ENCODE results near the gene PPP1R17. TPM values are rescaled to one million over a fixed set of nuclear protein-coding genes. Genes with fewer than 3 reads are reported as not detected.
A peak's percentile ranks its signal among the peaks of the same experiment; 100 is the strongest.

The PPP1R17 gene
- total RNA-seq, 1 experiment from 2014 or later = not detected

GRCh38 chr7:31646942-31647341, 40.1 kb upstream of the PPP1R17 start:
- Mint-ChIP-seq H3K9me3 (ENCODE audit: unreplicated experiment) (no peaks in the 10 kb centered on the region), H3K27ac (ENCODE audit: unreplicated experiment) (no peak overlapping the region), H3K4me1 (ENCODE audit: low read depth, unreplicated experiment) (no peaks in the 10 kb centered on the region), H3K27me3 (ENCODE audit: insufficient read depth, unreplicated experiment) (peaks cover 24% of the 10 kb centered on the region), H3K36me3 (ENCODE audit: insufficient read depth, unreplicated experiment) (no peaks in the 10 kb centered on the region), H3K4me3 (ENCODE audit: unreplicated experiment) (no peak overlapping the region)
- Histone ChIP-seq H3K4me3 (ENCODE audit: low read depth, low read length) (no peak overlapping the region), H3K27me3 (replicated peaks; ENCODE audit: control insufficient read depth, insufficient read depth, low read length) (no peaks in the 10 kb centered on the region; the same call in 1 of the 2 replicates), H3K36me3 (ENCODE audit: control insufficient read depth, insufficient read depth, low read length) (no peaks in the 10 kb centered on the region), H3K9me3 (no peaks in the 10 kb centered on the region), H3K4me1 (no peaks in the 10 kb centered on the region)
- POLR2A ChIA-PET = no interaction called here
- CTCF ChIA-PET = no interaction called here
- no peak for DNase-seq
- no peak for TF ChIP-seq CTCF (IDR thresholded peaks at IDR 0.05; ENCODE audit: insufficient read depth in 1 of 2, low read depth in 1 of 2, low read length in 1 of 2, severe bottlenecking in 1 of 2, unreplicated experiment in 1 of 2)
- intact Hi-C loops (cut with micrococcal nuclease; ENCODE audit: unreplicated experiment) = no loop called here
- BruUV-seq (replicated peaks) = no TSS peak

GRCh38 chr7:31647511-31647910, 39.5 kb upstream of the PPP1R17 start:
- H3K4me1 Mint-ChIP-seq (ENCODE audit: low read depth, unreplicated experiment) = no peaks in the 10 kb centered on the region
- H3K27me3 ChIP-seq (replicated peaks; ENCODE audit: control insufficient read depth, insufficient read depth, low read length) = no peaks in the 10 kb centered on the region; the same call in 1 of the 2 replicates
- intact Hi-C loops (cut with micrococcal nuclease; ENCODE audit: unreplicated experiment) = no loop called here

GRCh38 chr7:31648288-31648687, 38.7 kb upstream of the PPP1R17 start:
- Mint-ChIP-seq H3K27ac (ENCODE audit: unreplicated experiment) (no peak overlapping the region), H3K9me3 (ENCODE audit: unreplicated experiment) (no peaks in the 10 kb centered on the region), H3K4me1 (ENCODE audit: low read depth, unreplicated experiment) (no peaks in the 10 kb centered on the region), H3K27me3 (ENCODE audit: insufficient read depth, unreplicated experiment) (peaks cover 28% of the 10 kb centered on the region), H3K4me3 (ENCODE audit: unreplicated experiment) (no peak overlapping the region), H3K36me3 (ENCODE audit: insufficient read depth, unreplicated experiment) (no peaks in the 10 kb centered on the region)
- no TSS peak for BruUV-seq (replicated peaks)
- no peaks in the 10 kb centered on the region for H3K9me3 ChIP-seq
- no peaks in the 10 kb centered on the region for H3K27me3 ChIP-seq (replicated peaks; ENCODE audit: control insufficient read depth, insufficient read depth, low read length)
- H3K4me1 ChIP-seq = no peaks in the 10 kb centered on the region
- TF ChIP-seq CTCF (IDR thresholded peaks at IDR 0.05; ENCODE audit: insufficient read depth in 1 of 2, low read depth in 1 of 2, low read length in 1 of 2, severe bottlenecking in 1 of 2, unreplicated experiment in 1 of 2) = peak in 1 of 2 experiments; percentile 15
- H3K36me3 ChIP-seq (ENCODE audit: control insufficient read depth, insufficient read depth, low read length) = no peaks in the 10 kb centered on the region
- CTCF ChIA-PET = no interaction called here
- POLR2A ChIA-PET = no interaction called here
- no peak for DNase-seq
- intact Hi-C loops (cut with micrococcal nuclease; ENCODE audit: unreplicated experiment) = loop anchor here (1.0 kb wide), 1 partner anchor 88 kb away; no protein-coding TSS in a partner anchor
- no peak overlapping the region for H3K4me3 ChIP-seq (ENCODE audit: low read depth, low read length)

More at GRCh38 chr7:31647511-31647910, 39.5 kb upstream of the PPP1R17 start:
- H3K36me3 ChIP-seq (ENCODE audit: control insufficient read depth, insufficient read depth, low read length) = no peaks in the 10 kb centered on the region
- TF ChIP-seq CTCF (IDR thresholded peaks at IDR 0.05; ENCODE audit: insufficient read depth in 1 of 2, low read depth in 1 of 2, low read length in 1 of 2, severe bottlenecking in 1 of 2, unreplicated experiment in 1 of 2) = no peak
- H3K27me3 Mint-ChIP-seq (ENCODE audit: insufficient read depth, unreplicated experiment) = peaks cover 24% of the 10 kb centered on the region
- H3K4me3 Mint-ChIP-seq (ENCODE audit: unreplicated experiment) = no peak overlapping the region
- no peaks in the 10 kb centered on the region for H3K4me1 ChIP-seq
- no peak for DNase-seq
- CTCF ChIA-PET = interaction anchor here (0.7 kb wide), 1 partner anchor 555 kb away, joined by 3 read pairs; no protein-coding TSS in a partner anchor
- BruUV-seq (replicated peaks) = no TSS peak
- no peak overlapping the region for H3K4me3 ChIP-seq (ENCODE audit: low read depth, low read length)
- H3K27ac Mint-ChIP-seq (ENCODE audit: unreplicated experiment) = no peak overlapping the region
- no peaks in the 10 kb centered on the region for H3K9me3 ChIP-seq
- POLR2A ChIA-PET = no interaction called here
- no peaks in the 10 kb centered on the region for H3K36me3 Mint-ChIP-seq (ENCODE audit: insufficient read depth, unreplicated experiment)
- no peaks in the 10 kb centered on the region for H3K9me3 Mint-ChIP-seq (ENCODE audit: unreplicated experiment)
